SU-DHL-6 (cell line): ENCODE measurements around the gene RNGTT.

ENCODE experiments used
- H2AFZ ChIP-seq: fragments of 200-600 bp; sonication (generic); 2 replicates; pipeline ENCODE4 v1.6.1; 2014; ENCODE audit warnings: low read depth, mild to moderate bottlenecking, moderate library complexity, mixed read lengths, antibody characterized with exemption, low read length; ENCODE audit not compliant: severe bottlenecking
- H3F3A ChIP-seq: fragments of 200-600 bp; shearing (Covaris generic); 2 replicates; pipeline ENCODE4 v1.6.0; 2016; ENCODE audit warnings: antibody characterized with exemption, mild to moderate bottlenecking; ENCODE audit not compliant: insufficient read depth
- H3K27ac ChIP-seq: fragments of 200-600 bp; sonication (generic); 2 replicates; pipeline ENCODE4 v1.5.1; 2016; ENCODE audit warnings: low read depth, mild to moderate bottlenecking, low read length, moderate library complexity, mixed read lengths
- H3K27me3 ChIP-seq: fragments of 200-600 bp; sonication (generic), shearing (Covaris generic); 2 replicates; pipeline ENCODE4 v1.6.0; 2014; ENCODE audit warnings: mild to moderate bottlenecking, low read length
- H3K36me3 ChIP-seq: fragments of 200-600 bp; sonication (generic); 2 replicates; pipeline ENCODE4 v1.6.1; 2014; ENCODE audit warnings: mild to moderate bottlenecking, low read length, mixed read lengths
- H3K4me2 ChIP-seq: fragments of 300-600, 200-600 bp; shearing (Covaris generic), sonication (generic); 2 replicates; pipeline ENCODE4 v1.6.0; 2014; ENCODE audit warnings: low read length, low read depth, mild to moderate bottlenecking; ENCODE audit not compliant: poor library complexity, severe bottlenecking
- H3K4me3 ChIP-seq: fragments of 200-600 bp; sonication (generic); 2 replicates; pipeline ENCODE4 v1.5.1; 2014; ENCODE audit warnings: antibody characterized with exemption, low read length, mild to moderate bottlenecking, mixed read lengths; ENCODE audit not compliant: insufficient read depth, poor library complexity, severe bottlenecking
- H3K79me2 ChIP-seq: fragments of 200-600 bp; sonication (generic); 2 replicates; pipeline ENCODE4 v1.6.1; 2014; ENCODE audit warnings: mild to moderate bottlenecking, low read length, moderate library complexity; ENCODE audit not compliant: insufficient read depth
- H3K9ac ChIP-seq: fragments of 200-600 bp; sonication (generic); 2 replicates; pipeline ENCODE4 v1.7.0; 2014; ENCODE audit warnings: mild to moderate bottlenecking, low read length
- H3K9me2 ChIP-seq: fragments of 200-600 bp; sonication (generic); replicated peaks from 2 replicates; pipeline ENCODE4 v1.6.1; 2014; ENCODE audit warnings: low read length; ENCODE audit not compliant: insufficient read depth
- H3K9me3 ChIP-seq: fragments of 200-600 bp; sonication (generic); 2 replicates; pipeline ENCODE4 v1.6.1; 2014; ENCODE audit warnings: low read length, mixed read lengths; ENCODE audit not compliant: insufficient read depth
- H4K20me1 ChIP-seq: fragments of 200-600 bp; sonication (generic); 2 replicates; pipeline ENCODE4 v1.6.1; 2014; ENCODE audit warnings: low read depth, mild to moderate bottlenecking, antibody characterized with exemption, low read length, moderate library complexity, mixed read lengths
- EZH2phosphoT487 ChIP-seq: fragments of 200-600 bp; sonication (generic), shearing (Covaris generic); conservative IDR thresholded peaks from 2 replicates; pipeline ENCODE4 v1.6.1; 2018; ENCODE audit warnings: mild to moderate bottlenecking, antibody characterized with exemption, low read length, moderate library complexity, mixed read lengths
- TF ChIP-seq, protein P1 (sequence below): fragments of 200-600 bp; sonication (generic); IDR thresholded peaks from one replicate; pipeline ENCODE4 v1.5.1; 2017; ENCODE audit warnings: antibody characterized with exemption, mild to moderate bottlenecking, low read length, moderate library complexity; ENCODE audit not compliant: insufficient read depth, poor library complexity, severe bottlenecking

Gene RNGTT

DNA sequence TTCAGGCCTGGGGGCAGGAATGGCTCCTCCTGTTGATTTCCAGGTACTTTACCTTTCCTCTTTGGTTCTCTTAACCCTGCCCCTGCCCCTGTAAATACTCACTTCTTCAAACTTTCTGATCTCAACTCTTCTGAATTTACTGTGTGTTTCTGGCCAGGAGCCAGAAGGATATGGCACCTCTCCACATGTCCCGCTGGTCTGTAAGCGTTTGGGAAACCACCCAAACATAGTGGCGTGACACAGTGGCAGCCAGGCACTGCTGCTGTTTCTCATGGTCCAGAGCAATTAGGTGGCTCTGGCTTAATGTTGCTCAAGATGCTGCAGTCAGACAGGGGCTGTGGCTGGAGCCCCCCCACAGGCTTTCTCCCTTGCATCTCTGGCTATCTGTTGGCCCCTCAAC is 374.5 kb downstream of the RNGTT start:
- H3K9ac ChIP-seq: no peak overlapping the region
- no peaks in the 10 kb centered on the region for H3K36me3 ChIP-seq
- no peak overlapping the region for H2AFZ ChIP-seq
- no peaks in the 10 kb centered on the region for H3K9me2 ChIP-seq
- H3K4me2 ChIP-seq: no peak overlapping the region
- no peak overlapping the region for H3K4me3 ChIP-seq
- no peaks in the 10 kb centered on the region for H4K20me1 ChIP-seq
- H3K79me2 ChIP-seq: no peaks in the 10 kb centered on the region
- H3K27me3 ChIP-seq: no peaks in the 10 kb centered on the region
- peaks cover 10% of the 10 kb centered on the region; the same call in 1 of the 2 replicates for H3K9me3 ChIP-seq
- no peaks in the 10 kb centered on the region for H3F3A ChIP-seq
- H3K27ac ChIP-seq: no peak overlapping the region
- no peak for TF ChIP-seq EZH2phosphoT487

DNA sequence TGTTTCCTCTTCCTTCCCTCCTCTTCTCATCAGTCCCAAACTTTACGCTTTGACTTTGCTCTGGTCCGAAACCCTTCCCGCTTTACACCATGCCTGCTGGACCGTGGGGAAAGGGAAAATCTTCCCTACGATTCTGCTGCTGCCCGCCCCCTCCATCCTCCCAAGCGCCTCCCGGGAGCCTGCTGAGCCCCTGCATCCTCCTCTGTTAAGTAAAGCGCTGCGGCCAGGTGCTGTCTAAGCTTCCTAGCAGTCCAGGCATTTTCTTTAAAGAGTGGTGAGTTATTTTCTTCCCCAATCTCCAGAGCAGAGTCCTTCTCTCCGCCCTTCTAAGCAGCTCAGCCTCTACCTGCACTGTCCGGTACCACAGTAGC is 376.3 kb downstream of the RNGTT start:
- Histone ChIP-seq H3K9me2 (no peaks in the 10 kb centered on the region), H3F3A (no peaks in the 10 kb centered on the region), H3K27ac (no peak overlapping the region), H3K79me2 (no peaks in the 10 kb centered on the region), H2AFZ (no peak overlapping the region), H3K9me3 (no peaks in the 10 kb centered on the region), H4K20me1 (no peaks in the 10 kb centered on the region), H3K27me3 (no peaks in the 10 kb centered on the region), H3K4me2 (no peak overlapping the region), H3K9ac (no peak overlapping the region), H3K4me3 (no peak overlapping the region), H3K36me3 (no peaks in the 10 kb centered on the region)
- TF ChIP-seq, protein P1, sequence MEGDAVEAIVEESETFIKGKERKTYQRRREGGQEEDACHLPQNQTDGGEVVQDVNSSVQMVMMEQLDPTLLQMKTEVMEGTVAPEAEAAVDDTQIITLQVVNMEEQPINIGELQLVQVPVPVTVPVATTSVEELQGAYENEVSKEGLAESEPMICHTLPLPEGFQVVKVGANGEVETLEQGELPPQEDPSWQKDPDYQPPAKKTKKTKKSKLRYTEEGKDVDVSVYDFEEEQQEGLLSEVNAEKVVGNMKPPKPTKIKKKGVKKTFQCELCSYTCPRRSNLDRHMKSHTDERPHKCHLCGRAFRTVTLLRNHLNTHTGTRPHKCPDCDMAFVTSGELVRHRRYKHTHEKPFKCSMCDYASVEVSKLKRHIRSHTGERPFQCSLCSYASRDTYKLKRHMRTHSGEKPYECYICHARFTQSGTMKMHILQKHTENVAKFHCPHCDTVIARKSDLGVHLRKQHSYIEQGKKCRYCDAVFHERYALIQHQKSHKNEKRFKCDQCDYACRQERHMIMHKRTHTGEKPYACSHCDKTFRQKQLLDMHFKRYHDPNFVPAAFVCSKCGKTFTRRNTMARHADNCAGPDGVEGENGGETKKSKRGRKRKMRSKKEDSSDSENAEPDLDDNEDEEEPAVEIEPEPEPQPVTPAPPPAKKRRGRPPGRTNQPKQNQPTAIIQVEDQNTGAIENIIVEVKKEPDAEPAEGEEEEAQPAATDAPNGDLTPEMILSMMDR: no peak
- TF ChIP-seq EZH2phosphoT487: no peak

DNA sequence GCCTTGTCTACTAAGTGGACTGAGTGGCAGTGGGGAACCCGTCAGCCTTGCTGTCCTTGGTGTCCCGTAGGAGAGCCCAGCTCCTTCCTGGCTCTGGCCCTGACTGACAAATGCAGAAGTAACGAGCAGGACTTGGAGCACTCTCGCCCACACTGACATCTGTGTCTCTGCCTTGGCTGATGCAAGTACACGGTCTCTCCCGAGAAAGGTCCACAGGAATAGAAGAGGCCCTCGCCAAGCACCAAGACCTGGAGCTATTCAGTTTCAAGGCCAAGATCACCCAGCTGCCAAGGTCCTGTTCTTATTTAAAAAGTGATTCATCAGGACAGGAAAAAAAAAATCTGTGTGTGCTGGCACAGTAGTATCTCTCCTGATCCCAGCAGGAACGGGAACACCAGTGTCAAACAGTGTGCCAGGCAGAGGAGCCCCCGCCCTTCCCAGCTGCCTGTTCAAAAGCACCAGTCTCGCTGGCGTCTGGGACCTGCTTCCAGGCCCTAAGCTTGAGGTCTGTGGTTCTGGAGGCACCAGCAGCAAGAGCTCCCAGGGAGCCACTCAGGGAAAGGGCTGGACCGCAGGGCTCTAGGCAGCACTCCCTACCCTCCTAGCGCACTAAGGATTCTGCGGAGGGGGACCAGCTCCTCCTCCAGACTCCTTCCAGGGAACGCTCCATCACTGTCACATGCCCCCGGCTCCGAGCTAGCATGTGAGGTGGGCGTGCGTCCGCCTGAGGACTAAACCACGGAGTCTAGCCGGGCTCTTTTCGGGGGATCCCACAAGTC is 376.9 kb downstream of the RNGTT start:
- no peak overlapping the region for H2AFZ ChIP-seq
- H3K79me2 ChIP-seq: no peaks in the 10 kb centered on the region
- no peaks in the 10 kb centered on the region for H3K27me3 ChIP-seq
- no peaks in the 10 kb centered on the region for H3F3A ChIP-seq
- no peaks in the 10 kb centered on the region for H4K20me1 ChIP-seq
- H3K9ac ChIP-seq: no peak overlapping the region
- H3K27ac ChIP-seq: no peak overlapping the region
- H3K36me3 ChIP-seq: no peaks in the 10 kb centered on the region
- TF ChIP-seq, protein P1: no peak
- TF ChIP-seq EZH2phosphoT487: no peak
- H3K4me2 ChIP-seq: no peak overlapping the region
- H3K4me3 ChIP-seq: no peak overlapping the region
- no peaks in the 10 kb centered on the region for H3K9me2 ChIP-seq
- H3K9me3 ChIP-seq: no peaks in the 10 kb centered on the region

DNA sequence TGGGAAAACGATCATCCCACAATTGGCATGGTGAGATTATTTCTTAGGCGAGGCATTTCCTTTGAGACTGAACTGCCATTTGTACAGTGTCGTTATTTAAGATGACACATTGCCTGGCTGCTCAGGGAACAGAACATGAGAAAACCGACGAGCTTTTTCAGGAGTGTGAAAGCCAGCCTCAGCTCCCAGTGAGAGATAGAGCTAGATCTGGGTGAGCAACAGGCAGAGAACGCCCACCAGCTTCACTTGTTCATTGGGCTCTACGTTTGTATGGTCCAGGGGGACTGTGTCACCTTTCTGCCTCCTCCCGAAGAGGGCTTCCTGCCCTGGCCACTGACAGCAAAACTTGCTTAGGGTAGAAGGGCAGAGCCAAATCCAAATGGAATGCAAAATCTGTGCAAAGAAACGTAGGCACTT is 378.1 kb downstream of the RNGTT start:
- Histone ChIP-seq H4K20me1 (no peaks in the 10 kb centered on the region), H3K27me3 (no peaks in the 10 kb centered on the region), H3K79me2 (no peaks in the 10 kb centered on the region), H3K4me3 (no peak overlapping the region), H3K9ac (no peak overlapping the region), H2AFZ (no peak overlapping the region), H3K27ac (no peak overlapping the region), H3F3A (no peaks in the 10 kb centered on the region), H3K4me2 (no peak overlapping the region), H3K9me2 (no peaks in the 10 kb centered on the region), H3K36me3 (no peaks in the 10 kb centered on the region), H3K9me3 (no peaks in the 10 kb centered on the region)
- TF ChIP-seq, protein P1: no peak
- TF ChIP-seq EZH2phosphoT487: no peak
